GM12892 (cell line): ENCODE measurements around the gene MED15.
"Not testable (repeated sequence)": the region's sequence is repeated elsewhere in the genome, so short reads cannot be mapped to it uniquely, and the experiment has no call there.

Experiments
- POLR2A ChIP-seq: IDR thresholded peaks from 2 replicates; pipeline ENCODE4 v1.6.1; 2011; ENCODE audit warnings: low read depth, low read length, control low read depth
- POLR2AphosphoS5 ChIP-seq: IDR thresholded peaks from 2 replicates; pipeline ENCODE4 v1.6.1; 2011; ENCODE audit warnings: low read depth, low read length, control low read depth
- TAF1 ChIP-seq: IDR thresholded peaks from 2 replicates; pipeline ENCODE4 v1.6.1; 2011; ENCODE audit warnings: low read depth, mild to moderate bottlenecking, control low read depth, low read length, borderline replicate concordance

DNA sequence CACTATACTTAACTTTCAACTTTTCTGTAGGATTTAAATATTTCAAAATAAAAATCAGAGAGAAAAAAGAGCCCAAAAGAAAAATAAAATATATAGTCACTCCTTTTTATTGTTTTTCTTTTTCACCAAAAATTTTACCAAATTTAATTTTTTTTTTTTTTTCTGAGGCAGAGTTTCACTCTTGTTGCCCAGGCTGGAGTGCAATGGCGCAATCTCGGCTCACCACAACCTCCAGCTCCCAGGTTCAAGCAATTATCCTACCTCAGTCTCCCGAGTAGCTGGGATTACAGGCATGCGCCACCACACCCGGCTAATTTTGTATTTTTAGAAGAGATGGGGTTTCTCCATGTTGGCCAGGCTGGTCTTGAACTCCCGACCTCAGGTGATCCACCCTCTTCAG, 29.4 kb upstream of the MED15 start:
- TF ChIP-seq POLR2A, TAF1, POLR2AphosphoS5: not testable (repeated sequence)
